K562 (cell line): ENCODE measurements around the gene SLC1A7.

Source experiments
- CBX8 ChIP-seq: fragments of 200-600 bp; sonication (generic); IDR thresholded peaks from 2 replicates; pipeline ENCODE4 v1.6.1; 2012; ENCODE audit warnings: borderline replicate concordance, mixed run types, low read depth, mild to moderate bottlenecking, moderate library complexity, mixed read lengths, low read length, control low read depth, inconsistent platforms; ENCODE audit not compliant: poor library complexity, severe bottlenecking; ENCODE audit errors: extremely low read depth
- CTCF ChIP-seq, 3 experiments: IDR thresholded peaks in 2 of 3; conservative IDR thresholded peaks in 1 of 3; 2 replicates each; pipeline ENCODE4 v1.5.1; 2011 to 2012; ENCODE audit warnings: low read length in 3 of 3, mild to moderate bottlenecking in 3 of 3, control low read depth in 2 of 3, improper control_type of control experiment in 1 of 3, inconsistent platforms in 1 of 3, low read depth in 1 of 3, mixed read lengths in 1 of 3, moderate library complexity in 1 of 3; ENCODE audit not compliant: insufficient read depth in 2 of 3
- POLR2A ChIP-seq: fragments of 450-650 bp; conservative IDR thresholded peaks from 2 replicates; pipeline ENCODE4 v1.6.1; 2016
- TAF1 ChIP-seq: IDR thresholded peaks from 2 replicates; pipeline ENCODE4 v1.6.1; 2011; ENCODE audit warnings: mild to moderate bottlenecking, low read length, moderate library complexity; ENCODE audit not compliant: insufficient read depth, control insufficient read depth, severe bottlenecking; ENCODE audit errors: extremely low read depth
- ZNF511 ChIP-seq: sonication (generic); formaldehyde crosslinking; IDR thresholded peaks from 2 replicates; pipeline ENCODE4 v1.8.0; 2022; ENCODE audit warnings: mild to moderate bottlenecking, missing genetic modification reagents
- ZNF740 ChIP-seq, 3 experiments: fragments of 200-800 bp in 1 of 3; sonication (Bioruptor generic) in 1 of 3; sonication (generic) in 1 of 3; formaldehyde crosslinking in 1 of 3; IDR thresholded peaks; 2 replicates each; pipeline versions ENCODE4 v1.6.1 to v1.8.0; 2016 to 2022; ENCODE audit warnings: mild to moderate bottlenecking in 2 of 3, missing compliant biosample characterization in 2 of 3, missing genetic modification characterization in 2 of 3, missing genetic modification reagents in 1 of 3

GRCh38 chr1:53145942-53146708 is 3.7 kb upstream of the SLC1A7 start:
- TF ChIP-seq ZNF740 (CRISPR knock-in tag; IDR thresholded peaks at IDR 0.05), result no peak
- TF ChIP-seq ZNF740 (tag; IDR thresholded peaks at IDR 0.05), result no peak
- TF ChIP-seq ZNF511 (CRISPR knock-in tag), result no peak
- no peak for TF ChIP-seq CTCF (IDR thresholded peaks at IDR 0.05 in 2 of 3, conservative IDR thresholded peaks at IDR 0.05 in 1 of 3; ENCODE audit: insufficient read depth in 2 of 3, low read depth in 1 of 3, low read length in 3 of 3)
- TF ChIP-seq CBX8, result no peak
- TF ChIP-seq POLR2A, result no peak
- no peak for TF ChIP-seq TAF1
